Large intestine (tissue), 3 donors: ENCODE data around the gene SH3GL2. TPM values are rescaled to one million over a fixed set of nuclear protein-coding genes. Genes with fewer than 3 reads are reported as not detected.
"Not testable (repeated sequence)": the region's sequence is repeated elsewhere in the genome, so short reads cannot be mapped to it uniquely, and the experiment has no call there.

Experiments
- DNase-seq, 2 donors: peaks; one replicate each; pipeline versions ENCODE4 v3.0.0 to v3.0.0-alpha.2; 2013
- H3K27ac ChIP-seq: one replicate; pipeline ENCODE4 v1.5.1; 2013; ENCODE audit warnings: low read length
- H3K27me3 ChIP-seq: 2 replicates; pipeline ENCODE4 v1.6.1; 2013; ENCODE audit warnings: low read length; ENCODE audit not compliant: control insufficient read depth, insufficient read depth
- H3K36me3 ChIP-seq: 2 replicates; pipeline ENCODE4 v1.6.1; 2013; ENCODE audit warnings: low read length; ENCODE audit not compliant: control insufficient read depth, insufficient read depth
- H3K4me1 ChIP-seq: one replicate; pipeline ENCODE4 v1.6.1; 2013; ENCODE audit warnings: low read length; ENCODE audit not compliant: control insufficient read depth, insufficient read depth
- H3K4me3 ChIP-seq: one replicate; pipeline ENCODE4 v1.5.1; 2013; ENCODE audit warnings: low read length
- H3K9me3 ChIP-seq: one replicate; pipeline ENCODE4 v1.6.1; 2013; ENCODE audit warnings: mild to moderate bottlenecking, low read depth, low read length, moderate library complexity; ENCODE audit not compliant: control insufficient read depth
- WGBS: methylation state at CpG from one replicate; pipeline ENCODE4 v1.1.5; 2013; ENCODE audit warnings: low lambda C conversion rate; ENCODE audit not compliant: insufficient coverage; 5-methylcytosine and 5-hydroxymethylcytosine counted together
- polyA plus RNA-seq: library from polyadenylated mRNA; unstranded; fragments of 120-200 nt; gene quantifications from one replicate; pipeline ENCODE4 v1.2.1, GENCODE V29; 2013

The SH3GL2 gene
- polyA plus RNA-seq, 1 donor: 2.4 TPM

DNA sequence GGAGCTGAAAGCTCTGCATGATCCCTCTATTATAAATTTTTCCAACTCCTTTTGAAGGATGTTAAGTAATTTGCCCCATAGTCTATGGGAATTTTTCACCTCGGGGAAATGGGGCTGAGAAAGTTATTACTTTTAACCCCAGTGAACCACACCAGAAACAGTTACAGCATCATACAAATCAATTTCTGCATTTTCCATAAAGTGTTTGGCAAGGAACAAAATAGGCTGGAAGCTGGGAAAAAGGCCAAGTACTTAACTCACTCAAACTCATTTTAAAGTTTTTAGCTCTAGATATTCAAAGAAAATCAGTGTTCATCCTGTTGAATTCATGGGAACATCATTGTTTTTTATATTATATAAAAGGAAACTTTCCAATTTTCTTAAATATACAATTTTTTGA is 160.9 kb downstream of the SH3GL2 start:
- WGBS: 17% methylated on average over 1 of the region's 1 CpG
- no peak overlapping the region for H3K4me3 ChIP-seq
- no peak overlapping the region for H3K27ac ChIP-seq
- H3K27me3 ChIP-seq: no peaks in the 10 kb centered on the region
- H3K36me3 ChIP-seq: no peaks in the 10 kb centered on the region
- no peaks in the 10 kb centered on the region for H3K4me1 ChIP-seq
- H3K9me3 ChIP-seq: no peaks in the 10 kb centered on the region
- DNase-seq: no peak

DNA sequence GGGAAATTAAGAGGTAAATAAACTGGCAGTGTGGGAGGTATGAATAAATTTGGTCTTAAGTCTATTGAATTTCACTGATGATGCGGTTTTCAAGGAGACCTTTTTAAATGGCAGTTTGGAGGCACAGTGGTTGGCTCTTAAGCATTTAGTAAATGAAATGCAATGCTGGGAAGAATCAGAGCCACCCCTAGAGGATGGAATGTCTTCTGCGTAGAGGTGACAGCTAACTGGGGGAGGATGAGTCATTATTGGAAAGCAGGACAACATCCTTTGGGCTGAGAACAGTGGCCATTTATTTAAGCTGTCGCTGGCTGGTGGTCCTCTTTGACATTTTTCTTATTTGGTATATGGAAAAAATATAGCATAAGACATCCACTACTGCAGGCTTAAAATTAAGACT is 163.2 kb downstream of the SH3GL2 start:
- no peaks in the 10 kb centered on the region for H3K4me1 ChIP-seq
- H3K9me3 ChIP-seq: no peaks in the 10 kb centered on the region
- no peak overlapping the region for H3K4me3 ChIP-seq
- no peak for DNase-seq
- 40% methylated on average over 1 of the region's 3 CpGs for whole genome bisulfite sequencing
- H3K27me3 ChIP-seq: no peaks in the 10 kb centered on the region
- H3K36me3 ChIP-seq: no peaks in the 10 kb centered on the region
- no peak overlapping the region for H3K27ac ChIP-seq

DNA sequence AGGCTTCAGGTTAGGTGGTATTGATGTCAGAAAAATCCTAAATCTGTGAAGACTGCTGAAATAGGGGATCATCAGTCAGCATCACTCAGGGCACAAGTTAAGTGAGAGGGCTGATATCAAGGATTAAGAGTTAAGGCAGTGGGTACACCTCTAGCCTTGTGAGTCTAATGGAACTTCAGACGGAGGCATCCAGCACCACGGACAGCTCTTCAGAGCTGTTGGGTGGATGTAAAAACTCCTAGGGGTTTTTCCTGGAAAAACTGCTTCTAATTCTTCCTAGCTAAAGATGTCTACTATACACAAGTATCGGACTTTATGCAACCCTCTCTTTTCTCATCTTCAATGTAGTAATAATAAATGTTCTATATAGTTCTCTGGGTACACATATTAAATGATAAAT is 165.9 kb downstream of the SH3GL2 start:
- Histone ChIP-seq H3K27ac (no peak overlapping the region), H3K27me3 (no peaks in the 10 kb centered on the region), H3K9me3 (no peaks in the 10 kb centered on the region), H3K4me1 (no peaks in the 10 kb centered on the region), H3K36me3 (no peaks in the 10 kb centered on the region), H3K4me3 (no peak overlapping the region)
- DNase-seq: no peak
- no CpG with 5 or more reads among the region's 3 CpGs for WGBS

DNA sequence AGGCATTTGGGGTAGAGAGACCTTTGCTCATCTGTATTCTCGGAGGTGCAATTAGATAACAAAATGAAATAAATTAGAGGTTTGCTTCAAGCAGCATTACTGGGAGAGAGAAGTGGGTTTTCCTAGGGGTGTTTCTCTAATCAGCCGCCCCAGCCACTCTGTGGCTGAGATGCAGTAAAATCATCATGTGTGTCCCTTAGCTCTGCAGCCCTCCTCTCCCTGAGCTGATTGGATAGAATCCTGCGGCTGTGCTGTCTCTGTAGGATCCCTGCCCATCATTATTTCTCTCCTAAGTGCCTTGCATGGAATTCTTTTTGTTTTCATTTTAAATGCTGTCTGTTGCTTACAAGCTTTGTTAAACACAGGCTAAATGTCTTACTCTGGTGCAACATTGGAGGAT is 171.4 kb downstream of the SH3GL2 start:
- Histone ChIP-seq H3K27ac (no peak overlapping the region), H3K4me3 (no peak overlapping the region), H3K9me3 (no peaks in the 10 kb centered on the region), H3K36me3 (no peaks in the 10 kb centered on the region), H3K4me1 (no peaks in the 10 kb centered on the region), H3K27me3 (no peaks in the 10 kb centered on the region)
- WGBS: 67% methylated on average over 1 of the region's 3 CpGs
- no peak for DNase-seq

DNA sequence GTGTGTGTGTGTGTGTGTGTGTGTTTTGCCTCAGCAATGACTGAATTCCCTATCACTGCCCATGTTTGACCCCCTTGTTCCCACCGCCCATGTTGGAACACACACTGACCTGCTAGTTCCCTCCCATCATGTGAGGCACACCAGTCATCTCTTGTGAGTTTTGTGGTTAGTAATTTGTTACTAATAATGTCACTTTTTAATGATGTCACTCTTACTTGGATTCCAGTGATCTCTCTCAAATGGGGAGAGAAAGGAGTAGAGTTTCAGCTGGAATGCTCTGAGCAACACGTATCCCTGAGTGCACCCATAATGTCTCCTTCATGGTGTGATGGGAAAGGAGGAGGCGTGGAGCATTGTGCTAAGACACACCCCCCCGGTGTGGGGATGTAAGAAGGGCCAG is 172.6 kb downstream of the SH3GL2 start:
- no CpG with 5 or more reads among the region's 4 CpGs for WGBS
- H3K4me3 ChIP-seq: no peak overlapping the region
- no peaks in the 10 kb centered on the region for H3K36me3 ChIP-seq
- H3K27ac ChIP-seq: no peak overlapping the region
- no peak for DNase-seq
- H3K27me3 ChIP-seq: no peaks in the 10 kb centered on the region
- no peaks in the 10 kb centered on the region for H3K9me3 ChIP-seq
- no peaks in the 10 kb centered on the region for H3K4me1 ChIP-seq

DNA sequence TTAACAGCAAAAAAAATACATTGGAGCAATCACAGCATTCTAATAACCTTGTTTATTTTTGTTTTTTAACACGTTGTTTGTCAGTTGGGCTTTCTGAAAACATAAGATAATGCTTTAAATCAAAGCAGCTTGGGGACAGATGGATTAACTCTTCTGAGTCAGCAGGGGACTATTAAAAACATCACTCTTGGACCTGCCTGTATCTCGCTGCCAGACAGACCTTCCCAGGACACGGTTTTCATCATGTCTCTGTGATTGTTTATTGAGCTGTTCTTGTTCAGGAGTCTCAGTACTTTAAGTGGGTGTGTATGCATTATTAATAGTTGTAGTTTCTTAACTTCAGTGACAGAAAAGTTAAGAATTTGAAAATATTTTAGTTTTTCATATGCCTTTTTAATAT is 173.2 kb downstream of the SH3GL2 start:
- Histone ChIP-seq H3K9me3 (no peaks in the 10 kb centered on the region), H3K27me3 (no peaks in the 10 kb centered on the region), H3K4me3 (no peak overlapping the region), H3K27ac (no peak overlapping the region), H3K4me1 (no peaks in the 10 kb centered on the region), H3K36me3 (no peaks in the 10 kb centered on the region)
- WGBS: 38% methylated on average over 1 of the region's 3 CpGs
- DNase-seq: no peak

DNA sequence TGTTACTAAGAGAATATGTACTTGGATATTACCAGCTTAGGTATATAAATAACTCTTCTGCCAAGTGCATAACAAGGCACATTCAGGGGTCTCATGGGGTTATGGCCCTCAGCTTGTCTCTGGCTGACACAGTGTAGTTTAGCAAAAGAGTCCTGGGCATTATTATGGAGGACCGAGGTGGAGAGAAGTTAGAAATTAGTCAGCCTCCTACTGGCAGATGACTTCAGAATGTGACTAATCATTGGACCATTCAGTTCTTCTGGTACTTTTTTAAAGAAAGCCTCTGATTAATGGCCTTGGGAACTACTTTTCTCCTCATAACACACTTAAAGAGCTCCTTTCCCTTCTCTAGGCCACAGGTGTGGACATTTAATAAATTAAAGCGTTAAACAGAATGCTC is 178.9 kb downstream of the SH3GL2 start:
- H3K4me1 ChIP-seq: no peaks in the 10 kb centered on the region
- H3K36me3 ChIP-seq: no peaks in the 10 kb centered on the region
- H3K4me3 ChIP-seq: no peak overlapping the region
- no peaks in the 10 kb centered on the region for H3K9me3 ChIP-seq
- WGBS: no CpG with 5 or more reads among the region's 2 CpGs
- no peak for DNase-seq
- H3K27me3 ChIP-seq: no peaks in the 10 kb centered on the region
- no peak overlapping the region for H3K27ac ChIP-seq

DNA sequence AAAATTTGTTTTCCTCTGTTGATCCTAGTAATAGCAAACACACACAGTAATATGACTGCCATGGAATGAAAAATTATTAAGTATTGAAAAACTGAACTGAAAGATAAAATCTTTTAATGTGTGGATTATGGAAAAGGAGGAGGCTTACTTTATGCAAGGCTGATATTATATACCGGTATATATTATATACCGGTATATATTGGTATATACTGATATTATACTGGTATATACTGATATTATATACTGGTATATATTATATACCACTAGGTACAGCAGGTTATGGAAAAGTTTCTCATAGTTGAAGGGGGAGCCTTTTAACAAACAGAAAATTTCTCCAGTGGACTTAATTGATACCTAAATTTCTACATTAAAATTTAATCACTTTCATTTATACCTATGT is 181.4 kb downstream of the SH3GL2 start:
- H3K27me3 ChIP-seq: no peaks in the 10 kb centered on the region
- H3K4me1 ChIP-seq: no peaks in the 10 kb centered on the region
- no peaks in the 10 kb centered on the region for H3K9me3 ChIP-seq
- no peak overlapping the region for H3K27ac ChIP-seq
- no peaks in the 10 kb centered on the region for H3K36me3 ChIP-seq
- no CpG with 5 or more reads among the region's 2 CpGs for WGBS
- no peak for DNase-seq
- H3K4me3 ChIP-seq: no peak overlapping the region

DNA sequence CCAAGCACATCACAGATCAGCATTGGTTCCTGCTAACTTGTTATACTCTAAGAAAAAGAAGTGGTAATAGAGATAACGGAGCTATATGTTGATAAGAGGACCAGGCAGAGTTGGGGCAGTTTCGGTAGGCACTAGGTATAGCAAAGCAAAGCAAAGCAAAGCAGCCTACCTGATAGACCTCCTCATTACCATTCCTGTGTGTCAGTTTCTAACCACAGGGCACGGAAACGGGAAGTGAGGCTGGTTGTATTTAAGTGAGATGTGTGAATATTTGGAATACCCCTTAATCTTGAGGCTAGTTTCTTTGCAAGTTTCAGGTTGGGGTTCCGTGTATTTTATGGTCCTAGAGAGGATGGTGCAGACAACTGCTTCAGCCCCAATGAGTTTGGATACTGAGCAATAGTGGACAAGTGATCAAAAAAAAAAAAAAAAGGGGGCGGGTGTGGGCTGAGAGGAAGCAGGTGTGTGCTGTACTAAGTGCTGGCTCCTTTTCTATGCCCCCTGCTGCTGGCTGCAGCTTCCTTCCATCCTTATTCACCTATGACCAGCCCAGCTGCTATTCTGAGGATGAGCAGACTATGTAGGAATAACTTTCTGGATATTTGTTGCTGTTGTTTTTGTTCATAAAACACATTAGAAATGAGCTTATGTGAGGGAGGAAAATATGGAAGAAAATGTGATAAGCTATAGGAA is 183.3 kb downstream of the SH3GL2 start:
- H3K9me3 ChIP-seq: no peaks in the 10 kb centered on the region
- no CpG with 5 or more reads among the region's 6 CpGs for WGBS
- DNase-seq: no peak

DNA sequence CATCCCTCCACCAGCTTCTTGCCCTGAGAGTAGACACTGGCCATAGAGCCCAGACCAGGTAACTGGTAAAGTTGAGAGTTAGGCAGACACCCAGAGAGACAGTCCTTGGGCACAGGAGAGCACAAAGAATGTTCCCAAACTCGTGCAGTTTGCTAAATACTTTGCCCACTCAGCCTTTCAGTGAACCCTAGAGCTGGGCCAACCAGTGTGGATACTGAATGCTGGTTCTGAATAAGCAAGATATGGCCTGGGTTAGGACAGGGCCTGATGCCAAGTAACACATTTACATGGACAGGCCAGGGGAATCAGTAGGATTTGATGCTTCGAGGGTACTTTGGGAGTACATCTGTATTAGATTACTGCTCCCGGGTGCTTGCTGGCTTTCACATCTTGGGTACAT is 185.4 kb downstream of the SH3GL2 start:
- no peak for DNase-seq
- Histone ChIP-seq H3K36me3 (no peaks in the 10 kb centered on the region), H3K4me1 (no peaks in the 10 kb centered on the region), H3K4me3 (no peak overlapping the region), H3K9me3 (no peaks in the 10 kb centered on the region), H3K27ac (no peak overlapping the region), H3K27me3 (no peaks in the 10 kb centered on the region)
- no CpG with 5 or more reads among the region's 3 CpGs for WGBS

More for the DNA sequence above, 183.3 kb downstream of the SH3GL2 start:
- H3K4me1 ChIP-seq: no peaks in the 10 kb centered on the region
- no peak overlapping the region for H3K4me3 ChIP-seq
- no peaks in the 10 kb centered on the region for H3K27me3 ChIP-seq
- no peak overlapping the region for H3K27ac ChIP-seq
- no peaks in the 10 kb centered on the region for H3K36me3 ChIP-seq

DNA sequence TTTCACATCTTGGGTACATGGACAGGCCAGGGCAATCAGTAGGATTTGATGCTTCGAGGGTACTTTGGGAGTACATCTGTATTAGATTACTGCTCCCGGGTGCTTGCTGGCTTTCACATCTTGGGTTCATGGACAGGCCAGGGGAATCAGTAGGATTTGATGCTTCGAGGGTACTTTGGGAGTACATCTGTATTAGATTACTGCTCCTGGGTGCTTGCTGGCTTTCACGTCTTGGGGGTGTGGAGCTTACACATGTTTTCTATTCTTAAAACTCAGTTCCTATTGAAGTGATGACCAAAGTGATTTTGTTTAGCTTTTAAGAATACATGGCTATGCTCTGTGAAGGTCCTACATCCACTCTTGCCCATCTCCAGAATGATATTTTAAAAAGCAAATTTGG is 186.3 kb downstream of the SH3GL2 start:
- H3K27ac ChIP-seq, H3K4me1 ChIP-seq, H3K27me3 ChIP-seq, H3K36me3 ChIP-seq, H3K4me3 ChIP-seq, H3K9me3 ChIP-seq, DNase-seq: not testable (repeated sequence)
- WGBS: no CpG with 5 or more reads among the region's 4 CpGs
